GM12875 (cell line): ENCODE measurements around the gene RAP1GAP.

Experiments
- H3K4me3 ChIP-seq: one replicate; pipeline ENCODE4 v1.5.1; 2011; ENCODE audit warnings: low read depth, low read length, control low read depth
- TF ChIP-seq, protein P1 (sequence below): IDR thresholded peaks from 2 replicates; pipeline ENCODE4 v1.5.1; 2011; ENCODE audit warnings: low read depth, mild to moderate bottlenecking, control low read depth, inconsistent platforms, low read length, moderate library complexity, borderline replicate concordance; ENCODE audit not compliant: insufficient read depth

The RAP1GAP gene

DNA sequence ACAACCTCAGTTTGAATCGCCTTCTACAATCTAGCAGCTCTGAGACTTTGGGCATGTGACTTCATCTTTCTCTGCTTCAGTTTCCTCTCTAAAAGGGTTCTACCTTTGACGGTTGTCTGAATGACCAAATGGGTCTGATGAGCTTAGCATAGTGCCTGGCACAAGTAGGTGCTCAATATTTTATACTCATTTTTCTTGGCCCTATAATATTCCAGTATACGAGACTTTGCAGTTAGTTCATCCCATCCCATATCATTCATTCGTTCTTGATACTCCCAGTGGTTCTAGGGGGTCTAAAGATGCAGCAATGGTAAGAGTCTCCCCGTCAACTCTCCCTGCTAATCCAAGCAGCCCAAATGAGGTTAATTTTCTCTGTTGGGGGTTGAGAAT lies 92.4 kb downstream of the RAP1GAP start:
- no peak overlapping the region for H3K4me3 ChIP-seq

DNA sequence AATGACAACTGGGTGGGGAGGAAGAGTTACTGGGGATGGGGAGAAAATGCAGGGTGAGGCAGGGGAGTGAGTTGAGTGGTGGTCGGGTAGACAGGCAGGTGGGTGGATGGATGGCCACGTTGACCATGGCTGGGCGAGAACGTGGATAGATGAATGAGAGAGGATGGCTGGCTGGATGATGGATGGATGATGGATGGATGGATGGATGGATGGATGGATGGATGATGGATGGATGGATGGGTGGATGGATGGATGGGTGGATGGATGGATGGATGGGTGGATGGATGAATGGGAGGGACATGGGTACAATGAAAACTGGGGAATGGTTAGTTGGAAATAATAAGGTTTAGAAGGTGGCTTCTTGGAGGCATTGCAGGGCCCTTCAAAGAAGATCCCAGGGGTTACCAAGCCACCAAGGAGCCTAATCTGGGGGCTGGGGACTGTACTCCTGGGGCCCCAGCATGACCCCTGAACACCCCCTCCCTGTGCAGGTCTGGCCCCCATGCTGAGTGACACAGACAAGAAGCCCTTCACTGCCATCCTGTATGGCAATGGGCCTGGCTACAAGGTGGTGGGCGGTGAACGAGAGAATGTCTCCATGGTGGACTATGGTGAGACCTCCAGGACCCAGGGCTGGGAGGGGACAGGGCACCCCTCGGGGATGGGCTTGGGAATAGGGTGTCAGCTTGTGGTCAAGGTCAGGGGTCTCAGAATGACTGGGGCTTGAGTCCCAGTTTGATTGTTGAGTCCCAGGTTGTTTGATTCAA lies 92.9 kb downstream of the RAP1GAP start:
- TF ChIP-seq, protein P1, sequence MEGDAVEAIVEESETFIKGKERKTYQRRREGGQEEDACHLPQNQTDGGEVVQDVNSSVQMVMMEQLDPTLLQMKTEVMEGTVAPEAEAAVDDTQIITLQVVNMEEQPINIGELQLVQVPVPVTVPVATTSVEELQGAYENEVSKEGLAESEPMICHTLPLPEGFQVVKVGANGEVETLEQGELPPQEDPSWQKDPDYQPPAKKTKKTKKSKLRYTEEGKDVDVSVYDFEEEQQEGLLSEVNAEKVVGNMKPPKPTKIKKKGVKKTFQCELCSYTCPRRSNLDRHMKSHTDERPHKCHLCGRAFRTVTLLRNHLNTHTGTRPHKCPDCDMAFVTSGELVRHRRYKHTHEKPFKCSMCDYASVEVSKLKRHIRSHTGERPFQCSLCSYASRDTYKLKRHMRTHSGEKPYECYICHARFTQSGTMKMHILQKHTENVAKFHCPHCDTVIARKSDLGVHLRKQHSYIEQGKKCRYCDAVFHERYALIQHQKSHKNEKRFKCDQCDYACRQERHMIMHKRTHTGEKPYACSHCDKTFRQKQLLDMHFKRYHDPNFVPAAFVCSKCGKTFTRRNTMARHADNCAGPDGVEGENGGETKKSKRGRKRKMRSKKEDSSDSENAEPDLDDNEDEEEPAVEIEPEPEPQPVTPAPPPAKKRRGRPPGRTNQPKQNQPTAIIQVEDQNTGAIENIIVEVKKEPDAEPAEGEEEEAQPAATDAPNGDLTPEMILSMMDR: no peak
- H3K4me3 ChIP-seq: no peak overlapping the region

More for the DNA sequence above, 92.4 kb downstream of the RAP1GAP start:
- TF ChIP-seq, protein P1: no peak

DNA sequence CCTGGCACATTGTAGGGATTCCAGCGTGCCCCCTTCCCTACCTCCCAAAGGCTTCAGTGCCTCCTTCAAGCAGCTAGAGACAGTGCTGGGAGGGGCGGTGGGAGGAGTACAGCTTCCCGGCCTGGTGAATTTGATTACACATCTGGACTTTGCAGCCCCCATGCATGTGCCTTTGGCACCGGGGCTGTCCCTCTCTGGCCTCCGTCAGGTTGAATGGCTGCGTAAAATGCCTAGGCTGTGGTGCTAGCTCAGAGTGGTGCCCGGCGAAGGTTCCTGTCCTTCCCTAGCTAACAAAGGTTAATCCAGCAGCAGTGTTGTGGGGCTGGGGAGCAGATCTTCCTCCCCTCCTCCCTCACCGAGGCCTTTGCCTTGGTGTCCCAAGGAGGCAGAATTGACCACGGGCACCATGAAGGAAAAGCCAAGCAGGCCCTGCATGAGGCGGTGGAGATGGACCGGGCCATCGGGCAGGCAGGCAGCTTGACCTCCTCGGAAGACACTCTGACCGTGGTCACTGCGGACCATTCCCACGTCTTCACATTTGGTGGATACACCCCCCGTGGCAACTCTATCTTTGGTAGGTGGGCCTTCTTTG lies 93.7 kb downstream of the RAP1GAP start:
- H3K4me3 ChIP-seq: no peak overlapping the region
- TF ChIP-seq, protein P1: no peak

DNA sequence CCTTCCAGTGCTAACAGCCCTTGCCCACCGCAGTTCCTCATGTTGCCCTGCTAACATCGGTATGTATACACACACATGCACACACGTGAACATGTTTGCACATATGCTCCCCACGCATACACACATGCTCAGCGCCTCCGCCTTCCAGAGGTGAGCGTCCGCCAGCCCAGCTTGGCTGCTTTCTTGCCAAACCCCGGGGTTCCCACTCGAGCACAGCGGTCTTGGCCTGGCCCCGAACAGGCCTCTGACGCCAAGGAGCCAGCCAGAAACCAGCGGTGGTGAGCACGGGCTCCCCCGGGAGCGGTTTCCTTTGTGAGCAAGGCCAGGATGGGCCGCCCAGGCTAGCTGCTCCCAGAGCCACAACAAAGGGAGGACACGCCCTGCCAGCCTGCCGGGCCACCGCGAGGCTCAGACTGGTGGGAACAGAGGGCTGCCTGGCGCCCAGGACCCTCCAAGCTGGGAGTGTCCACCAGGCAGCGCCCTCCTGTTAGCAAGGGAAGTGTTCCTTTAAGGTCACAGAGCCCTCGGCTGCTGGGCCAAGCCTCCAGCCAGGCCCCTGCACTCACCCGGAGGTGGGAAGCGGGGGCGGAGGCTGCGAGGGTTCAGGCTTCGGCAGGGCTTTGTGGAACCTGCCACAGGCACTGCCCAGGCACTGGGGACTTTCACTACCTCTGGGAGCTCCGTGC lies 94.5 kb downstream of the RAP1GAP start:
- no peak overlapping the region for H3K4me3 ChIP-seq
- TF ChIP-seq, protein P1: no peak

DNA sequence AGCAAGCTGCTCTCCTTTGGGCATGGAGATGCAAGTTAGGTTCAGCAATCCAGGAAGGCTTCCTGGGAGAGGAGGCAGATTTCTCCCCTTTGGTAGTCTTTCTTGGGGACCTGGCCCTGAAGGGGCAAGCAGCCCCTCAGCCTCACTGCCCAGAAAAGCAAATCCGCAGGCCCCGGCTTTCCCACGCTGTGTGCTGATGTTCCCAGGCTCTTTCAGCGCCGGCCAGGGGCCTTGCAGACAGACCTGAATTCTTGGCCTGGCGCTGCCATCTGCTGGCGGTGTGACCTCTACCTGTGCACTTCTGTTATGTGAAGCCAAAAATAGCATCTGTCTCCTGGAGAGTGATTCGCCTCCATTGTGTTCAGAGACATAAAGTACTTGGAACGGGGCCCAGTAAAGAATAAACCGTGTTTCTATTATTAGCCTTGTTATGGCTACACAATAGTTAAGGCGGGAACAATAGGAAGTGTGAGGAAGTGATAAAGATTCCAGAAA lies 95.1 kb downstream of the RAP1GAP start:
- TF ChIP-seq, protein P1: peak; percentile 34; the same call in 1 of the 2 replicates
- H3K4me3 ChIP-seq: no peak overlapping the region

DNA sequence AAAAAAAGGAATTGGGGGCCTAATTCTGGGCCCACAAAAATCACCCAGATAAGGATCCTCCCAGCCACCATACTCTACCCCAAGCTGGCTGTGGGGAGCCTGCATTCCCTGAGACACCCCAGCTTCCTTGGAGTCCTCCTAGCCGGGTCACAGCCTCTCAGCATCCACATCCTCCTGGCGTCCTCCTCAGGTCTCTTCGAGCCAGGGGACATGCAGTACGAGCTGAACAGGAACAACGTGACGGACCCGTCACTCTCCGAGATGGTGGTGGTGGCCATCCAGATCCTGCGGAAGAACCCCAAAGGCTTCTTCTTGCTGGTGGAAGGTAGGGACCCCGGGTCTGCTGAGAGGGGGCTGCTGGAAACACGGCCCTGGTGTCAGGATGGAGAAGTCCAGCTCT lies 95.7 kb downstream of the RAP1GAP start:
- TF ChIP-seq, protein P1: no peak
- H3K4me3 ChIP-seq: no peak overlapping the region
